GM23338 (cell line): ENCODE measurements around the gene SPECC1.

ENCODE experiments used
- ETS1 ChIP-seq: IDR thresholded peaks from 2 replicates; pipeline ENCODE4 v1.6.1; 2016; ENCODE audit warnings: antibody characterized with exemption
- EZH2 ChIP-seq: fragments of 200-600 bp; sonication (generic); IDR thresholded peaks from one replicate; pipeline ENCODE4 v1.8.0; 2017; ENCODE audit warnings: antibody characterized with exemption, mild to moderate bottlenecking, low read depth; ENCODE audit not compliant: unreplicated experiment
- EZH2phosphoT487 ChIP-seq: fragments of 200-600 bp; sonication (generic); IDR thresholded peaks from one replicate; pipeline ENCODE4 v1.8.1; 2018; ENCODE audit warnings: antibody characterized with exemption; ENCODE audit not compliant: unreplicated experiment
- JUNB ChIP-seq: IDR thresholded peaks from one replicate; pipeline ENCODE4 v1.6.1; 2016; ENCODE audit warnings: antibody characterized with exemption; ENCODE audit not compliant: unreplicated experiment
- POLR2AphosphoS5 ChIP-seq: IDR thresholded peaks from 2 replicates; pipeline ENCODE4 v1.6.1; 2016; ENCODE audit warnings: antibody characterized with exemption, low read depth
- ZNF114 ChIP-seq: fragments of 250-450 bp; sonication (Bioruptor Pico); IDR thresholded peaks from 2 replicates; pipeline ENCODE4 v1.5.0; 2020; ENCODE audit warnings: mild to moderate bottlenecking, moderate library complexity
- ZNF331 ChIP-seq: fragments of 250-450 bp; sonication (Bioruptor Pico); IDR thresholded peaks from 2 replicates; pipeline ENCODE4 v1.5.0; 2020; ENCODE audit warnings: low read depth, mild to moderate bottlenecking, moderate library complexity
- TF ChIP-seq, protein P1 (sequence below), 2 experiments: fragments of 200-600 bp in 1 of 2; sonication (generic) in 1 of 2; conservative IDR thresholded peaks; 2 replicates each; pipeline versions ENCODE4 v1.5.1 to v1.6.1; 2016 to 2017; ENCODE audit warnings: antibody characterized with exemption in 2 of 2, low read depth in 2 of 2, mild to moderate bottlenecking in 2 of 2, moderate library complexity in 1 of 2
- TF ChIP-seq, protein P2 (sequence below): IDR thresholded peaks from one replicate; pipeline ENCODE4 v1.6.1; 2018; ENCODE audit warnings: antibody characterized with exemption; ENCODE audit not compliant: unreplicated experiment

GRCh38 chr17:20242271-20242670 is 233.1 kb downstream of the SPECC1 start:
- no peak for TF ChIP-seq POLR2AphosphoS5
- TF ChIP-seq, protein P1, sequence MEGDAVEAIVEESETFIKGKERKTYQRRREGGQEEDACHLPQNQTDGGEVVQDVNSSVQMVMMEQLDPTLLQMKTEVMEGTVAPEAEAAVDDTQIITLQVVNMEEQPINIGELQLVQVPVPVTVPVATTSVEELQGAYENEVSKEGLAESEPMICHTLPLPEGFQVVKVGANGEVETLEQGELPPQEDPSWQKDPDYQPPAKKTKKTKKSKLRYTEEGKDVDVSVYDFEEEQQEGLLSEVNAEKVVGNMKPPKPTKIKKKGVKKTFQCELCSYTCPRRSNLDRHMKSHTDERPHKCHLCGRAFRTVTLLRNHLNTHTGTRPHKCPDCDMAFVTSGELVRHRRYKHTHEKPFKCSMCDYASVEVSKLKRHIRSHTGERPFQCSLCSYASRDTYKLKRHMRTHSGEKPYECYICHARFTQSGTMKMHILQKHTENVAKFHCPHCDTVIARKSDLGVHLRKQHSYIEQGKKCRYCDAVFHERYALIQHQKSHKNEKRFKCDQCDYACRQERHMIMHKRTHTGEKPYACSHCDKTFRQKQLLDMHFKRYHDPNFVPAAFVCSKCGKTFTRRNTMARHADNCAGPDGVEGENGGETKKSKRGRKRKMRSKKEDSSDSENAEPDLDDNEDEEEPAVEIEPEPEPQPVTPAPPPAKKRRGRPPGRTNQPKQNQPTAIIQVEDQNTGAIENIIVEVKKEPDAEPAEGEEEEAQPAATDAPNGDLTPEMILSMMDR (conservative IDR thresholded peaks at IDR 0.05; ENCODE audit: low read depth in 2 of 2) = no peak
- TF ChIP-seq EZH2phosphoT487 = no peak
- TF ChIP-seq, protein P2, sequence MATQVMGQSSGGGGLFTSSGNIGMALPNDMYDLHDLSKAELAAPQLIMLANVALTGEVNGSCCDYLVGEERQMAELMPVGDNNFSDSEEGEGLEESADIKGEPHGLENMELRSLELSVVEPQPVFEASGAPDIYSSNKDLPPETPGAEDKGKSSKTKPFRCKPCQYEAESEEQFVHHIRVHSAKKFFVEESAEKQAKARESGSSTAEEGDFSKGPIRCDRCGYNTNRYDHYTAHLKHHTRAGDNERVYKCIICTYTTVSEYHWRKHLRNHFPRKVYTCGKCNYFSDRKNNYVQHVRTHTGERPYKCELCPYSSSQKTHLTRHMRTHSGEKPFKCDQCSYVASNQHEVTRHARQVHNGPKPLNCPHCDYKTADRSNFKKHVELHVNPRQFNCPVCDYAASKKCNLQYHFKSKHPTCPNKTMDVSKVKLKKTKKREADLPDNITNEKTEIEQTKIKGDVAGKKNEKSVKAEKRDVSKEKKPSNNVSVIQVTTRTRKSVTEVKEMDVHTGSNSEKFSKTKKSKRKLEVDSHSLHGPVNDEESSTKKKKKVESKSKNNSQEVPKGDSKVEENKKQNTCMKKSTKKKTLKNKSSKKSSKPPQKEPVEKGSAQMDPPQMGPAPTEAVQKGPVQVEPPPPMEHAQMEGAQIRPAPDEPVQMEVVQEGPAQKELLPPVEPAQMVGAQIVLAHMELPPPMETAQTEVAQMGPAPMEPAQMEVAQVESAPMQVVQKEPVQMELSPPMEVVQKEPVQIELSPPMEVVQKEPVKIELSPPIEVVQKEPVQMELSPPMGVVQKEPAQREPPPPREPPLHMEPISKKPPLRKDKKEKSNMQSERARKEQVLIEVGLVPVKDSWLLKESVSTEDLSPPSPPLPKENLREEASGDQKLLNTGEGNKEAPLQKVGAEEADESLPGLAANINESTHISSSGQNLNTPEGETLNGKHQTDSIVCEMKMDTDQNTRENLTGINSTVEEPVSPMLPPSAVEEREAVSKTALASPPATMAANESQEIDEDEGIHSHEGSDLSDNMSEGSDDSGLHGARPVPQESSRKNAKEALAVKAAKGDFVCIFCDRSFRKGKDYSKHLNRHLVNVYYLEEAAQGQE = no peak
- TF ChIP-seq EZH2 = no peak
- TF ChIP-seq JUNB = no peak
- no peak for TF ChIP-seq ETS1
- TF ChIP-seq ZNF331 = no peak
- TF ChIP-seq ZNF114 (CRISPR knock-in tag) = no peak
